Hematopoietic multipotent progenitor cell treated with erythropoietin and hydrocortisone succinate and interleukin-3 and kit ligand, for 4 days (in vitro differentiated cells): Measurements from ENCODE around the gene GSTA3.
"Not testable (repeated sequence)": the region's sequence is repeated elsewhere in the genome, so short reads cannot be mapped to it uniquely, and the experiment has no call there.

Experiments used
- DNase-seq: peaks from one replicate; pipeline ENCODE4 v3.0.0-alpha.2; 2015

Gene GSTA3

GRCh38 chr6:52909531-52909930 is at the start of gene GSTA3:
GSTA3 (minus strand) TSS chr6:52909698; CDS start chr6:52905834, 3,864 bp downstream.
- DNase-seq = no peak

- no peak for DNase-seq
Measured at GRCh38 chr6:52958546-52959255, 49.2 kb upstream of the GSTA3 start.

GRCh38 chr6:52955871-52956270 is 46.4 kb upstream of the GSTA3 start:
- no peak for DNase-seq

GRCh38 chr6:52953911-52954839 is 44.7 kb upstream of the GSTA3 start:
- DNase-seq = no peak

- DNase-seq = peak; percentile 20
Measured at GRCh38 chr6:52946306-52946705, 36.8 kb upstream of the GSTA3 start.

GRCh38 chr6:52942821-52943220 is 33.3 kb upstream of the GSTA3 start:
- not testable (repeated sequence) for DNase-seq

- no peak for DNase-seq
Measured at GRCh38 chr6:52942221-52942620, 32.7 kb upstream of the GSTA3 start.

GRCh38 chr6:52937908-52938307 is 28.4 kb upstream of the GSTA3 start:
- DNase-seq = no peak

GRCh38 chr6:52933778-52934177 is 24.3 kb upstream of the GSTA3 start:
- DNase-seq = no peak

- DNase-seq = no peak
Measured at GRCh38 chr6:52931351-52931750, 21.9 kb upstream of the GSTA3 start.

GRCh38 chr6:52929321-52930164 is 20.0 kb upstream of the GSTA3 start:
- DNase-seq = peak; percentile 91

- DNase-seq = no peak
Measured at GRCh38 chr6:52927451-52927850, 18.0 kb upstream of the GSTA3 start.

- DNase-seq = no peak
Measured at GRCh38 chr6:52925919-52926792, 16.7 kb upstream of the GSTA3 start.

- DNase-seq = no peak
Measured at GRCh38 chr6:52925042-52925441, 15.5 kb upstream of the GSTA3 start.

- not testable (repeated sequence) for DNase-seq
Measured at GRCh38 chr6:52923689-52924088, 14.2 kb upstream of the GSTA3 start.

GRCh38 chr6:52922161-52922560 is 12.7 kb upstream of the GSTA3 start:
- no peak for DNase-seq

- DNase-seq = no peak
Measured at GRCh38 chr6:52921743-52922142, 12.2 kb upstream of the GSTA3 start.

- DNase-seq = not testable (repeated sequence)
Measured at GRCh38 chr6:52919511-52919910, 10.0 kb upstream of the GSTA3 start.

GRCh38 chr6:52918771-52919170 is 9.3 kb upstream of the GSTA3 start:
- DNase-seq = not testable (repeated sequence)

- not testable (repeated sequence) for DNase-seq
Measured at GRCh38 chr6:52918027-52918686, 8.7 kb upstream of the GSTA3 start.

- no peak for DNase-seq
Measured at GRCh38 chr6:52914516-52914915, 5.0 kb upstream of the GSTA3 start.
